SH-SY5Y (cell line): ENCODE results near the gene MBNL2.

ENCODE experiments used
- GATA2 ChIP-seq: IDR thresholded peaks from 2 replicates; pipeline ENCODE4 v1.6.1; 2011; ENCODE audit warnings: mild to moderate bottlenecking, low read depth, low read length
- GATA3 ChIP-seq: IDR thresholded peaks from 2 replicates; pipeline ENCODE4 v1.6.1; 2011; ENCODE audit warnings: low read depth, mild to moderate bottlenecking, low read length, moderate library complexity

- TF ChIP-seq GATA2, result peak; percentile 68; the same call in 1 of the 2 replicates
- peak; percentile 96 for TF ChIP-seq GATA3
Observed at GRCh38 chr13:97310809-97311436, 88.8 kb downstream of the MBNL2 start.
